ENCODE results near the gene CIB2. TPM values are rescaled to one million over a fixed set of nuclear protein-coding genes. Genes with fewer than 3 reads are reported as not detected.

CIB2 gene
- polyA plus RNA-seq, 1 donor = 15.6 TPM

GRCh38 chr15:78083687-78084448 lies 47.4 kb downstream of the CIB2 start:
- DNase-seq (ENCODE audit: low read depth) = no peak

- DNase-seq (ENCODE audit: low read depth) = no peak
Measured at GRCh38 chr15:78083186-78083585, 48.1 kb downstream of the CIB2 start.

GRCh38 chr15:78082743-78083110 lies 48.5 kb downstream of the CIB2 start:
- no peak for DNase-seq (ENCODE audit: low read depth)

- no peak for DNase-seq (ENCODE audit: low read depth)
Measured at GRCh38 chr15:78082106-78082742, 49.0 kb downstream of the CIB2 start.

- DNase-seq (ENCODE audit: low read depth) = no peak
Measured at GRCh38 chr15:78080088-78080460, 51.2 kb downstream of the CIB2 start.

- DNase-seq (ENCODE audit: low read depth) = no peak
Measured at GRCh38 chr15:78079298-78080087, 51.8 kb downstream of the CIB2 start.

GRCh38 chr15:78077871-78078210 lies 53.4 kb downstream of the CIB2 start:
- no peak for DNase-seq (ENCODE audit: low read depth)

GRCh38 chr15:78077053-78077870 lies 54.0 kb downstream of the CIB2 start, which contains the start of gene TBC1D2B:
TSS of gene TBC1D2B (minus strand) at chr15:78077711. CDS start at chr15:78077652, 59 bp downstream.
- no peak for DNase-seq (ENCODE audit: low read depth)

GRCh38 chr15:78076231-78077052 lies 54.8 kb downstream of the CIB2 start:
- no peak for DNase-seq (ENCODE audit: low read depth)

- DNase-seq (ENCODE audit: low read depth) = no peak
Measured at GRCh38 chr15:78075490-78076230, 55.6 kb downstream of the CIB2 start.

GRCh38 chr15:78073046-78073787 lies 58.0 kb downstream of the CIB2 start:
- no peak for DNase-seq (ENCODE audit: low read depth)

GRCh38 chr15:78072080-78072892 lies 59.0 kb downstream of the CIB2 start:
- DNase-seq (ENCODE audit: low read depth) = no peak

GRCh38 chr15:78071383-78071782 lies 59.9 kb downstream of the CIB2 start:
- no peak for DNase-seq (ENCODE audit: low read depth)

GRCh38 chr15:78070049-78070700 lies 61.1 kb downstream of the CIB2 start:
- DNase-seq (ENCODE audit: low read depth) = no peak

- DNase-seq (ENCODE audit: low read depth) = no peak
Measured at GRCh38 chr15:78069462-78070029, 61.7 kb downstream of the CIB2 start.

- DNase-seq (ENCODE audit: low read depth) = no peak
Measured at GRCh38 chr15:78069052-78069414, 62.2 kb downstream of the CIB2 start.

GRCh38 chr15:78067328-78068228 lies 63.7 kb downstream of the CIB2 start:
- no peak for DNase-seq (ENCODE audit: low read depth)
